Karpas-422 (cell line): ENCODE measurements around the gene CLPSL2. TPM values are rescaled to one million over a fixed set of nuclear protein-coding genes. Genes with fewer than 3 reads are reported as not detected.

ENCODE experiments used
- DNase-seq: peaks from one replicate; pipeline ENCODE4 v3.0.0-alpha.2; 2015
- H2AFZ ChIP-seq: fragments of 200-600 bp; sonication (generic); 2 replicates; pipeline ENCODE4 v1.6.1; 2014; ENCODE audit warnings: antibody characterized with exemption, low read length, mixed read lengths
- H3K27ac ChIP-seq: fragments of 200-600 bp; sonication (generic); 2 replicates; pipeline ENCODE4 v1.5.1; 2014; ENCODE audit warnings: mild to moderate bottlenecking, low read length, moderate library complexity
- H3K27me3 ChIP-seq: fragments of 200-600 bp; sonication (generic); 2 replicates; pipeline ENCODE4 v1.6.1; 2014; ENCODE audit warnings: low read length, mixed read lengths
- H3K36me3 ChIP-seq: fragments of 200-600 bp; sonication (generic); 2 replicates; pipeline ENCODE4 v1.6.1; 2014; ENCODE audit warnings: low read length, mixed read lengths; ENCODE audit not compliant: insufficient read depth
- H3K4me1 ChIP-seq: fragments of 200-600 bp; sonication (generic); 2 replicates; pipeline ENCODE4 v1.6.1; 2014; ENCODE audit warnings: mild to moderate bottlenecking, low read length, mixed read lengths
- H3K4me2 ChIP-seq: fragments of 200-600 bp; sonication (generic); 2 replicates; pipeline ENCODE4 v1.6.1; 2014; ENCODE audit warnings: low read length, low read depth, mild to moderate bottlenecking; ENCODE audit not compliant: poor library complexity, severe bottlenecking
- H3K4me3 ChIP-seq: fragments of 200-600 bp; sonication (generic); 2 replicates; pipeline ENCODE4 v1.5.1; 2014; ENCODE audit warnings: mild to moderate bottlenecking, antibody characterized with exemption, low read length, mixed read lengths
- H3K79me2 ChIP-seq: fragments of 200-600 bp; sonication (generic); 2 replicates; pipeline ENCODE4 v1.6.1; 2014; ENCODE audit warnings: mild to moderate bottlenecking, low read length, mixed read lengths
- H3K9ac ChIP-seq: fragments of 200-600 bp; sonication (generic); 2 replicates; pipeline ENCODE4 v1.6.0; 2014; ENCODE audit warnings: low read length
- H3K9me2 ChIP-seq: fragments of 200-600 bp; sonication (generic), shearing (Covaris generic); replicated peaks from 2 replicates; pipeline ENCODE4 v1.6.0; 2014; ENCODE audit warnings: mild to moderate bottlenecking, low read length, moderate library complexity; ENCODE audit not compliant: insufficient read depth
- H3K9me3 ChIP-seq: fragments of 300-700, 200-600 bp; sonication (generic); 2 replicates; pipeline ENCODE4 v1.6.1; 2014; ENCODE audit warnings: low read length, mixed read lengths
- H4K20me1 ChIP-seq: fragments of 200-600 bp; sonication (generic); 2 replicates; pipeline ENCODE4 v1.6.1; 2014; ENCODE audit warnings: mild to moderate bottlenecking, antibody characterized with exemption, low read length, low read depth; ENCODE audit not compliant: insufficient read depth
- total RNA-seq: library from RNA; depleted of rRNA; stranded (reverse); fragments of >200 nt; shearing (Covaris generic); gene quantifications from 2 replicates; pipeline ENCODE4 v1.2.3, GENCODE V29; 2014; ENCODE audit warnings: low replicate concordance

CLPSL2 gene
- total RNA-seq, 1 experiment from 2014 or later: not detected

DNA sequence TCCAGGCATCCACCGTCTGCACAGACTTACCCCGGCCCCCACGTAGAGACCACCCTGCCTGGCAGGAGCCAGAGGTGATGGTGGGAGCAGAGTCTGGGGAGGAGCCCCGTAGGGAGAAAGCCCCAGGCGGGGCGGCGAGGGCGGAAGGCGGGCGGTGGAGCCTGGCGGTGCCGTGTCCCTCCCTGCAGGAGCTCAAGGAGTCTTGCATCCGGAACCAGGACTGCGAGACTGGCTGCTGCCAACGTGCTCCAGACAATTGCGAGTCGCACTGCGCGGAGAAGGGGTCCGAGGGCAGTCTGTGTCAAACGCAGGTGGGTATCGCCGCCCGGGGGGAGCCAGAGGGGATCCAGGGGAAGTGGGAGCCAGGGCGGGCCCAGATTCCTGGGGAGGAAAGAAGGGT lies 10.4 kb downstream of the CLPSL2 start:
- Histone ChIP-seq H4K20me1 (no peaks in the 10 kb centered on the region), H3K79me2 (no peaks in the 10 kb centered on the region), H3K9me3 (no peaks in the 10 kb centered on the region), H3K9me2 (no peaks in the 10 kb centered on the region), H3K4me2 (no peak overlapping the region), H3K9ac (no peak overlapping the region), H2AFZ (no peak overlapping the region), H3K27ac (no peak overlapping the region), H3K27me3 (no peaks in the 10 kb centered on the region), H3K4me1 (no peaks in the 10 kb centered on the region), H3K36me3 (no peaks in the 10 kb centered on the region), H3K4me3 (no peak overlapping the region)
- no peak for DNase-seq

DNA sequence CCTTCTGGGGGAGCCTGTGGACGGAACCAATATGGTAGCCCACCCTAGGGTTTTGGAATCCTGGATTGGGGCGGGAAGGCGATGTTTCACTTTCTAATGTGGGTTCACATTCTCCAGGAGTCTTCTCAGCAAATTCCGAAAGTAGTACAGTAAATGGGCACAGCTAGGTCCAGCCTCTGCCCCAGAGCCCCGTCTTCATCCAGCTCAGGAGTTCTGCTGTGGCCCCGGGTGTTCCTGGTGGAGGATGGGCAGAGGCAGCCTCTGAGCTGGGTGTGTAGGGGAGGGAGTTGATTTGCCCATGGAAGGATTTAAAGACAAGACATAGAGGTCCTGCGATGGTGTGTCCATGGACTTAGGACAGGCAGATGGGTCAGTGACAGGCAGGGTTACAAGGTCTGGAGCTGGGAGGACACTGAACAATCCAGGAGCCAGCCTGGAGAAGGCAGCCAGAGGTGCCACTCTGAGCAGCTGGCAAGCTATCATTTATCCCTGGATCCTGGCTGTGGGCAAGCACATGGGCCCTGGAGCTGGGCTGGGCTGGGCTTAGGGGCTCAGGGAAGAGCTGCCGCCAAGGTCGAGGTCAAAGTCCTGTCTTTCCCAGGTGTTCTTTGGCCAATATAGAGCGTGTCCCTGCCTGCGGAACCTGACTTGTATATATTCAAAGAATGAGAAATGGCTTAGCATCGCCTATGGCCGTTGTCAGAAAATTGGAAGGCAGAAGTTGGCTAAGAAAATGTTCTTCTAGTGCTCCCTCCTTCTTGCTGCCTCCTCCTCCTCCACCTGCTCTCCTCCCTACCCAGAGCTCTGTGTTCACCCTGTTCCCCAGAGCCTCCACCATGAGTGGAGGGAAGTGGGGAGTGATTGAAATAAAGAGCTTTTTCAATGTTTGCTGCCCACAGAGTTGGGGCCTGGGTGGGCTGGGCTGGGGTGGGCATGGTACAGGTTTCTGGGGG lies 11.1 kb downstream of the CLPSL2 start:
- Histone ChIP-seq H3K9me2 (no peaks in the 10 kb centered on the region), H2AFZ (no peak overlapping the region), H3K9ac (no peak overlapping the region), H4K20me1 (no peaks in the 10 kb centered on the region), H3K27me3 (no peaks in the 10 kb centered on the region), H3K79me2 (no peaks in the 10 kb centered on the region), H3K4me3 (no peak overlapping the region), H3K27ac (no peak overlapping the region), H3K4me2 (no peak overlapping the region), H3K9me3 (no peaks in the 10 kb centered on the region), H3K36me3 (no peaks in the 10 kb centered on the region), H3K4me1 (no peaks in the 10 kb centered on the region)
- no peak for DNase-seq

DNA sequence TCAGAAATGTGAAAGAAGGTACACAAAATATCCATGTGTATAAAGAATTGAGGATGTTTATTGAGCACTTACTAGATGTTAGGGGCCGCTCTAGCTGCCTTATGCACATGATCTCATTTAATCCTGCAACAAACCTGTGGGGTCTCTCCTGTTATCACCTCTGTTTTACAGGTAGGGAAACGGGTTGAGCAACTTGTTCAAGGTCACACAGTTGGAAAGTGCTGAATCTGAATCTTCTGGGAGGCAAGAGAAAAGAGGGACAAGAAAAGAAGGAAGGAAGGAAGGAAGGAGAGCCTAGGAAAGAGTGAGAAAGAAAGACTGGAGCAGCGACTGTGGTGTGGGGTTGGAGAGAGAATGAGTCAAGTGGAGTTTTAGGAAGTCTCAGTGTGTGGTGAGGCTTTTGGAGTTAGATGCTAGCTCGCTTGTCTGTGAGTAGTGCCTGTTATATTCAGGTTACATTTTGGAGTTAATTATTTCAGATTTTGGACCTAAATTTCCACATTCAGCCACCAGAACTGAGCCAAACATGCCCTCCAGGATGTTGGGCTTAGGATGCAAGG lies 12.1 kb downstream of the CLPSL2 start:
- no peak overlapping the region for H3K4me2 ChIP-seq
- DNase-seq: no peak
- H3K27me3 ChIP-seq: no peaks in the 10 kb centered on the region
- no peaks in the 10 kb centered on the region for H3K9me3 ChIP-seq
- H3K36me3 ChIP-seq: no peaks in the 10 kb centered on the region
- no peaks in the 10 kb centered on the region for H3K79me2 ChIP-seq
- no peaks in the 10 kb centered on the region for H3K4me1 ChIP-seq
- no peak overlapping the region for H3K27ac ChIP-seq
- no peak overlapping the region for H2AFZ ChIP-seq
- no peak overlapping the region for H3K4me3 ChIP-seq
- H3K9ac ChIP-seq: no peak overlapping the region
- no peaks in the 10 kb centered on the region for H3K9me2 ChIP-seq
- no peaks in the 10 kb centered on the region for H4K20me1 ChIP-seq

DNA sequence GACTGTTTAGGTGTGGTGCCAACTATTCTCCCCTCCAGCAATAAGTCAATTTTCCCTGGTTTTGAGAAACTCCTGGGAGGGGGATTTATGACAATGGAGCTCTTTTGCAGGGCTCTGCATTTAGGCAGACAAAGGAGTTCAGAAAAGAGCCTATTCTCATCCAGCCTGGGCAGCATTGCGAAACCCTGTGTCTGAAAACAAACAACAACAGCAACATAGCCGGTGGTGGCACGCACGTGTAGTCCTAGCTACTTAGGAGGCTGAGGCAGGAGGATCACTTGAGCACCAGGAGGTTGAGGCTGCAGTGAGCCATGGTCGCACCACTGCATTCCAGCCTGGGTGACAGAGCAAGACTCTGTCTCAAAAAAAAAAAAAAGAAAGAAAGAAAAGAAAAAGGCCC lies 14.3 kb downstream of the CLPSL2 start:
- DNase-seq: no peak
- Histone ChIP-seq H3K27ac (no peak overlapping the region), H2AFZ (no peak overlapping the region), H3K9ac (no peak overlapping the region), H3K4me1 (no peaks in the 10 kb centered on the region), H3K9me3 (no peaks in the 10 kb centered on the region), H3K79me2 (no peaks in the 10 kb centered on the region), H3K27me3 (no peaks in the 10 kb centered on the region), H4K20me1 (no peaks in the 10 kb centered on the region), H3K9me2 (no peaks in the 10 kb centered on the region), H3K4me3 (no peak overlapping the region), H3K36me3 (no peaks in the 10 kb centered on the region), H3K4me2 (no peak overlapping the region)

DNA sequence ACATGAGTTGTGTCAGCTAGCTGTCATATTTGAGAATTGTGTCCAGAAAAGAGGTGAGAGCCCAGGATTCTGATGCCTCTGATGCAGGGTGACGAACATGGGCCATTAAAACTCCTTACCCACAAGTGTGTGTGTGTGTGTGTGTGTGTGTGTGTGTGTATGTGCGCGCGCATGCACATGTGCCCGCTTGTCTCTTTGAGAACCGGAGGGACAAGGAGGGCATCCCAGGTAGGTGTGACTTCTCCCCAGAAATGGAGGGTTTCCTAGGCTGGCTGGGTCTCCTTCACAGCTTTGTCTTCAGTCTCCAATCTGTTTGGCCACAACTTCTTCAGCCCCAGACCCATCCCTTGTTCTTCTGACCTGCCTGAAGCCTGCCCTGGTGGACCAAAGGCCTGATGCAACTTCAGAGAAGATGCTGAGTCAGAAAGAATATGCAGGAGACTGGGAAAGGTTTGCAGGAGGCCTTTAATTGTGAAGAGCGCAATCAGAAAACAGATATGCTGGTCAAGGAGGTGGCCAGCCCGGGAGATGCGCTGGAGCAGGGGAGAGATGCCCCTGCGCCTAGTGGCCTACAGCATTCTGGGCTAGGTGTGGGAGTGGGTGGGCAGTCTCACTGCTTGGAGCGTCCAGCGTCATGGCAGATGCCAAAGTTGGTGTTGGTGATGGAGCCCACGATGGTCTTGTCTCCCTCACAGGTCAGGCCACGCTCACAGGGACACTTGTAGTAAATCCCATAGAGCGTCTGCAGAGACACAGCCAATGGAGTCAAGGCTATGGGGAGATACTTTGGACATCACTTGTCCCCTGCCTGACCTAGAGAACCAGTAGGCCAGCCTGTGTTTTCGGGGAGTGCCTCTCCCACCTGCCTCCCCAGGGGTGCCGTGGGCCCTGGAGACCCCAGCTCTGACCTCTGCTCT lies 18.4 kb downstream of the CLPSL2 start:
- no peaks in the 10 kb centered on the region for H3K36me3 ChIP-seq
- no peak overlapping the region for H3K27ac ChIP-seq
- H3K4me3 ChIP-seq: no peak overlapping the region
- H3K9me2 ChIP-seq: no peaks in the 10 kb centered on the region
- H2AFZ ChIP-seq: no peak overlapping the region
- H3K27me3 ChIP-seq: no peaks in the 10 kb centered on the region
- no peak for DNase-seq
- no peaks in the 10 kb centered on the region for H3K79me2 ChIP-seq
- H3K4me1 ChIP-seq: no peaks in the 10 kb centered on the region
- no peaks in the 10 kb centered on the region for H3K9me3 ChIP-seq
- H4K20me1 ChIP-seq: no peaks in the 10 kb centered on the region
- no peak overlapping the region for H3K4me2 ChIP-seq
- H3K9ac ChIP-seq: no peak overlapping the region

DNA sequence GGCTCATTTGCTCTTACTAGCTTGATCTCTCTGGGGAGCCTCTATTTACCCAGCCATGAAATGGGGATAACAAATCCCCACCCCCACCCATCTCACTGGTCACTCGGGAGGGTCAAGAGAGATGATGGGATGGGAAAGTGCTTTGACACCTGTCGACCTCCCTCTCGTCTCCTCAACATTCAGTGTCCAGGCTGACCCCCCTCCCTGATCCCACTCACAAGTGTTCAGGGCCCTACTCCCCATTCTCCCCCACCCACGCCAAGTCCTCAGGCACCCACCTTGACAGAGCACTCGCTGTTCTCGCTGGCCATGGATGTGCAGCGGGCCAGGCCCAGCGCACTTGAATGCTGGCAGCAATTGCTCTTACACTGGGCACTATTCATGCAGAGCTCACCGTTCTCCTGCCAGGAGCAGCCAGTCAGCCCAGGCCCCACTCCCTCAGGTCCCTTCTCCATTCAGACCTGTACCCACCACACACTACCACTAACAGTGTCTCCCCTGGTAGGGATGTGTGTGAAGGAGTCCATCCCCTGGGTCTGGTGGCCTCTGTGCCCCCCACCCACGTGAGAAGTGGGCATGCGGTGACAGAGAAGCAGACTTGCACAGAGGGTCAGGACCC lies 19.2 kb downstream of the CLPSL2 start:
- no peak for DNase-seq
- Histone ChIP-seq H3K9ac (no peak overlapping the region), H3K9me2 (no peaks in the 10 kb centered on the region), H3K79me2 (no peaks in the 10 kb centered on the region), H3K4me3 (no peak overlapping the region), H3K9me3 (no peaks in the 10 kb centered on the region), H4K20me1 (no peaks in the 10 kb centered on the region), H3K27ac (no peak overlapping the region), H3K4me1 (no peaks in the 10 kb centered on the region), H3K36me3 (no peaks in the 10 kb centered on the region), H3K4me2 (no peak overlapping the region), H3K27me3 (no peaks in the 10 kb centered on the region), H2AFZ (no peak overlapping the region)

DNA sequence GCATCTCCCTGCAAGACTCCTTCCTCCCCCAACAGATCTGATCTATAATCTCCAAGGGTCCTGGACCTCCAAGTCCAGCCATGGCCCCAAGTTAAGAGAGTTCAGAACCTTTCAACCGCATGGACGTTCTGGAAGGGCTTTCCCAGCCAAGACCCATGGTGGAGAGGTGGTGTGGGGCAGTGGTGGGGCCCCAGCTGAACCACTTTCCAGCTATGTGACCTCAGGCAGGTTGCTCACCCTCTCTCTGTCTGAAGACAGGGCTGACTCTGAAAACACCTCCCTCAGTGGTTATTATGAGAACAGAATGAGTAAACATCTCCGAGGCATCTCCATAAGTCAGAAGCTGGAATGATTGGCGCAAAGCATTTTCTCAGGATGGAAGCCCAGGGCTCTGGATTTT lies 19.8 kb downstream of the CLPSL2 start:
- no peak overlapping the region for H3K4me3 ChIP-seq
- H3K79me2 ChIP-seq: no peaks in the 10 kb centered on the region
- H3K27me3 ChIP-seq: no peaks in the 10 kb centered on the region
- H3K4me2 ChIP-seq: no peak overlapping the region
- H3K9ac ChIP-seq: no peak overlapping the region
- H3K36me3 ChIP-seq: no peaks in the 10 kb centered on the region
- H3K9me3 ChIP-seq: no peaks in the 10 kb centered on the region
- no peak overlapping the region for H2AFZ ChIP-seq
- no peaks in the 10 kb centered on the region for H3K4me1 ChIP-seq
- H4K20me1 ChIP-seq: no peaks in the 10 kb centered on the region
- DNase-seq: no peak
- no peak overlapping the region for H3K27ac ChIP-seq
- H3K9me2 ChIP-seq: no peaks in the 10 kb centered on the region
